SU-DHL-6 (cell line): ENCODE data around the gene GPX3.

Source experiments
- EZH2phosphoT487 ChIP-seq: fragments of 200-600 bp; sonication (generic), shearing (Covaris generic); conservative IDR thresholded peaks from 2 replicates; pipeline ENCODE4 v1.6.1; 2018; ENCODE audit warnings: mild to moderate bottlenecking, antibody characterized with exemption, low read length, moderate library complexity, mixed read lengths
- TF ChIP-seq, protein P1 (sequence below): fragments of 200-600 bp; sonication (generic); IDR thresholded peaks from one replicate; pipeline ENCODE4 v1.5.1; 2017; ENCODE audit warnings: antibody characterized with exemption, mild to moderate bottlenecking, low read length, moderate library complexity; ENCODE audit not compliant: insufficient read depth, poor library complexity, severe bottlenecking

DNA sequence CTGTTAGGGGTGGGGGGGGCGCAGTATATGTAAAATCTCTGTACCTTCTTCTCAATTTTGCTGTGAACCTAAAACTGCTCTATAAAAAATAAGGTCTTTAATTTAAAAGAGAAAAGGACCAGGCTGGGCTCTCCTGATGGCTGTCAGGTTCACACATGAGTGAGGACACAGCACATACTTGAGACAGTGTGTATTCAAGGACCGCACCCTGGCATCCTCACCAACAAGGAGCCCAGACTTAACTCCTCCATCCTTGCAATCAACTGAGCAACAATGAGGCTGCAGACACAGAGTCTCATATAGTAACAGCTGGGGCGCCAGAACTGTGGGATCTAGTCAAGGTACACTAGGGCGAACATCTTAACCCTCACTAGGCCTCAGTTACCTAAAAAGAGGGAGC, 50.6 kb downstream of the GPX3 start:
- TF ChIP-seq, protein P1, sequence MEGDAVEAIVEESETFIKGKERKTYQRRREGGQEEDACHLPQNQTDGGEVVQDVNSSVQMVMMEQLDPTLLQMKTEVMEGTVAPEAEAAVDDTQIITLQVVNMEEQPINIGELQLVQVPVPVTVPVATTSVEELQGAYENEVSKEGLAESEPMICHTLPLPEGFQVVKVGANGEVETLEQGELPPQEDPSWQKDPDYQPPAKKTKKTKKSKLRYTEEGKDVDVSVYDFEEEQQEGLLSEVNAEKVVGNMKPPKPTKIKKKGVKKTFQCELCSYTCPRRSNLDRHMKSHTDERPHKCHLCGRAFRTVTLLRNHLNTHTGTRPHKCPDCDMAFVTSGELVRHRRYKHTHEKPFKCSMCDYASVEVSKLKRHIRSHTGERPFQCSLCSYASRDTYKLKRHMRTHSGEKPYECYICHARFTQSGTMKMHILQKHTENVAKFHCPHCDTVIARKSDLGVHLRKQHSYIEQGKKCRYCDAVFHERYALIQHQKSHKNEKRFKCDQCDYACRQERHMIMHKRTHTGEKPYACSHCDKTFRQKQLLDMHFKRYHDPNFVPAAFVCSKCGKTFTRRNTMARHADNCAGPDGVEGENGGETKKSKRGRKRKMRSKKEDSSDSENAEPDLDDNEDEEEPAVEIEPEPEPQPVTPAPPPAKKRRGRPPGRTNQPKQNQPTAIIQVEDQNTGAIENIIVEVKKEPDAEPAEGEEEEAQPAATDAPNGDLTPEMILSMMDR, result no peak
- no peak for TF ChIP-seq EZH2phosphoT487
